ENCODE data around the gene DHCR7. TPM values are rescaled to one million over a fixed set of nuclear protein-coding genes. Genes with fewer than 3 reads are reported as not detected.

The DHCR7 gene
- total and polyA plus RNA-seq, 2 donors (not counting 1 experiment from before 2014, with no cell fraction given) = 6.9 to 15.3 TPM

DNA sequence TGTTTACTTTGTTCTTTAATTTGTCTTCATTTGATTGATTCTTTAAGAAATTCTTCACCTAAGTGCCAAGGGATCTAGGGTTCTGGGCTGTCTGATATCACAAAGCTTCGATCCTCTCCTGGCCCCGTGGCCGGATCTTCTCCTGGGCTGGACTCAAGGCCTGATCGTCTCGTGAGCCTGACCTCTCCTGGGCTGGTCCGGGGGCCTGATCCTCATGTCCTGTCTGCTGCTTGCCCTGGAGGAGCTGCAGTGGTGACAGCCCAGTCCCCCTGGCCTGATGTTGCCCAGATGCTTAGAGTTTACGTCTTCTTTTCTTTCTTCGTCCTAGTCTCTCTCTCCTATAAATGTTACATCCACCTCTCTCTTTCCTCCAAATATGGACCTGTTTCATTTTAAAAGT is 8.1 kb upstream of the DHCR7 start:
- Mint-ChIP-seq H3K27ac (no peak overlapping the region), H3K4me1 (peaks cover 32% of the 10 kb centered on the region), H3K4me3 (peak overlapping the region; percentile 48), H3K9me3 (ENCODE audit: insufficient read depth) (no peaks in the 10 kb centered on the region), H3K27me3 (no peaks in the 10 kb centered on the region)
- no peaks in the 10 kb centered on the region for H3K27me3 ChIP-seq (replicated peaks in 1 of 4; ENCODE audit: control extremely low read depth in 1 of 4, control insufficient read depth in 3 of 4, insufficient read depth in 4 of 4, low read length in 3 of 4)
- no peak for TF ChIP-seq EZH2 (IDR thresholded peaks at IDR 0.05; ENCODE audit: borderline replicate concordance, insufficient read depth, low read depth, low read length, poor library complexity, severe bottlenecking)
- TF ChIP-seq, protein P1, sequence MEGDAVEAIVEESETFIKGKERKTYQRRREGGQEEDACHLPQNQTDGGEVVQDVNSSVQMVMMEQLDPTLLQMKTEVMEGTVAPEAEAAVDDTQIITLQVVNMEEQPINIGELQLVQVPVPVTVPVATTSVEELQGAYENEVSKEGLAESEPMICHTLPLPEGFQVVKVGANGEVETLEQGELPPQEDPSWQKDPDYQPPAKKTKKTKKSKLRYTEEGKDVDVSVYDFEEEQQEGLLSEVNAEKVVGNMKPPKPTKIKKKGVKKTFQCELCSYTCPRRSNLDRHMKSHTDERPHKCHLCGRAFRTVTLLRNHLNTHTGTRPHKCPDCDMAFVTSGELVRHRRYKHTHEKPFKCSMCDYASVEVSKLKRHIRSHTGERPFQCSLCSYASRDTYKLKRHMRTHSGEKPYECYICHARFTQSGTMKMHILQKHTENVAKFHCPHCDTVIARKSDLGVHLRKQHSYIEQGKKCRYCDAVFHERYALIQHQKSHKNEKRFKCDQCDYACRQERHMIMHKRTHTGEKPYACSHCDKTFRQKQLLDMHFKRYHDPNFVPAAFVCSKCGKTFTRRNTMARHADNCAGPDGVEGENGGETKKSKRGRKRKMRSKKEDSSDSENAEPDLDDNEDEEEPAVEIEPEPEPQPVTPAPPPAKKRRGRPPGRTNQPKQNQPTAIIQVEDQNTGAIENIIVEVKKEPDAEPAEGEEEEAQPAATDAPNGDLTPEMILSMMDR (IDR thresholded peaks at IDR 0.05) = no peak
- peaks cover 0 to 58% of the 10 kb centered on the region in 2 experiments for H3K36me3 ChIP-seq (replicated peaks in 1 of 2; ENCODE audit: control extremely low read depth in 1 of 2, control insufficient read depth in 1 of 2, extremely low read depth in 1 of 2, insufficient read depth in 2 of 2, low read length in 1 of 2)
- no peaks in the 10 kb centered on the region for H3K9me3 ChIP-seq (ENCODE audit: control extremely low read depth in 1 of 3, control insufficient read depth in 2 of 3, insufficient read depth in 1 of 3, low read length in 2 of 3)
- H3K4me1 ChIP-seq (ENCODE audit: control insufficient read depth in 2 of 2, insufficient read depth in 2 of 2, low read length in 2 of 2) = peaks cover 22 to 31% of the 10 kb centered on the region in 2 donors
- H3K4me2 ChIP-seq (replicated peaks; ENCODE audit: low read depth, low read length, poor library complexity, severe bottlenecking) = no peak overlapping the region
- ATAC-seq (ENCODE audit: low read depth) = no peak
- H2AFZ ChIP-seq (ENCODE audit: insufficient read depth, low read depth, low read length, poor library complexity, severe bottlenecking) = no peak overlapping the region
- no peak overlapping the region for H3K9ac ChIP-seq (ENCODE audit: low read length)
- H3K79me2 ChIP-seq (ENCODE audit: control insufficient read depth, insufficient read depth, low read length) = peaks cover 38% of the 10 kb centered on the region
- peaks cover 61% of the 10 kb centered on the region for H4K20me1 ChIP-seq (ENCODE audit: control insufficient read depth, insufficient read depth, low read length, poor library complexity, severe bottlenecking)
- POLR2A ChIA-PET = no interaction called here
- no peak for DNase-seq
- 95% methylated on average over 6 of the region's 8 CpGs for WGBS (ENCODE audit: insufficient coverage)
- intact Hi-C loops (cut with micrococcal nuclease) = loop anchor here (10.0 kb wide), 1 partner anchor 329 kb away; no protein-coding TSS in a partner anchor
- CTCF ChIA-PET = interaction anchor here (1.0 to 1.1 kb wide), 2 partner anchors 43 to 371 kb away, joined by 3 read pairs; no protein-coding TSS in a partner anchor
- H3K27ac ChIP-seq (ENCODE audit: low read length in 2 of 2) = no peak overlapping the region
- no peak overlapping the region for H3K4me3 ChIP-seq (ENCODE audit: control extremely low read depth in 1 of 5, extremely low read depth in 1 of 5, insufficient read depth in 1 of 5, low read depth in 2 of 5, low read length in 4 of 5)

DNA sequence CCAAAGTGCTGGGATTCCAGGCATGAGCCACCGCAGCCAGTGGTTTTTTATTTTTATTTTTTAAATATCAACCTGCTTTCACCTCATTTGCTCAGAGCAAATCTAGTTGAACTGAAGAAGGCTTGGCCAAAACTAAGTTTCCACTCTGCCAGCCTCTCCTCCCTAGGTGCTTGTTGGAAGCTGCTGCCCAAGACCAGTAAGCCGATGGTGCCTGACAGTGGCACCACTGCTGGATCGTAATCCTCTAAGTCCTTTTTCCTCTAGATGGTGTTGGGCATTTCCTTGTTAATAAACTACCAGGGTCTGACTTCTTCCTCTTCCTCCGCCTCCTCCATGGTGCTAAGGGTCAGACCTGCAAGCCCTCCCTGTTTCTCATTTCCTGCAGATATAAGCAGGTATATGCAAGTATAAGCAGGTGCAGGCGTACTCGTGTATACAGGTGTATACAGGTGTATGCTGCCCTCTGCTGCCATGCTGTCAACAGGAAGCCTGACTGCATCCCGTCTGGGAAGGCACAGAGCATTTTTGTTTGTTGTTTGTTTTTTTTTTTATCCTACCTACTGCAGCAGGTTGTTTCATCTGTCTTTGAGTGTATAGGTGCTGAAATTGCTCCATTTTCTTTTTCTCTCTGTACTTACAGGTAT is 6.4 kb upstream of the DHCR7 start:
- WGBS (ENCODE audit: insufficient coverage) = no CpG with 5 or more reads among the region's 7 CpGs
- Histone ChIP-seq H3K4me1 (ENCODE audit: control insufficient read depth in 2 of 2, insufficient read depth in 2 of 2, low read length in 2 of 2) (peaks cover 22 to 33% of the 10 kb centered on the region in 2 donors), H2AFZ (ENCODE audit: insufficient read depth, low read depth, low read length, poor library complexity, severe bottlenecking) (no peak overlapping the region), H3K4me2 (replicated peaks; ENCODE audit: low read depth, low read length, poor library complexity, severe bottlenecking) (peak overlapping the region; percentile 86), H3K9ac (ENCODE audit: low read length) (no peak overlapping the region), H4K20me1 (ENCODE audit: control insufficient read depth, insufficient read depth, low read length, poor library complexity, severe bottlenecking) (peaks cover 56% of the 10 kb centered on the region), H3K27ac (ENCODE audit: low read length in 2 of 2) (no peak overlapping the region), H3K36me3 (replicated peaks in 1 of 2; ENCODE audit: control extremely low read depth in 1 of 2, control insufficient read depth in 1 of 2, extremely low read depth in 1 of 2, insufficient read depth in 2 of 2, low read length in 1 of 2) (peaks cover 0 to 46% of the 10 kb centered on the region in 2 experiments), H3K27me3 (replicated peaks in 1 of 4; ENCODE audit: control extremely low read depth in 1 of 4, control insufficient read depth in 3 of 4, insufficient read depth in 4 of 4, low read length in 3 of 4) (no peaks in the 10 kb centered on the region), H3K79me2 (ENCODE audit: control insufficient read depth, insufficient read depth, low read length) (peaks cover 38% of the 10 kb centered on the region), H3K4me3 (ENCODE audit: control extremely low read depth in 1 of 5, extremely low read depth in 1 of 5, insufficient read depth in 1 of 5, low read depth in 2 of 5, low read length in 4 of 5) (no peak overlapping the region), H3K9me3 (ENCODE audit: control extremely low read depth in 1 of 3, control insufficient read depth in 2 of 3, insufficient read depth in 1 of 3, low read length in 2 of 3) (no peaks in the 10 kb centered on the region)
- CTCF ChIA-PET = interaction anchor here (1.2 kb wide), 1 partner anchor 639 kb away, joined by 5 read pairs; no protein-coding TSS in a partner anchor
- POLR2A ChIA-PET = no interaction called here
- intact Hi-C loops (cut with micrococcal nuclease) = loop anchor here (5.0 to 10.0 kb wide), 2 partner anchors 330 to 1252 kb away; partner anchors contain the start of gene FADD
- Mint-ChIP-seq H3K27ac (no peak overlapping the region), H3K4me1 (peaks cover 43% of the 10 kb centered on the region), H3K4me3 (peak overlapping the region; percentile 55), H3K9me3 (ENCODE audit: insufficient read depth) (no peaks in the 10 kb centered on the region), H3K27me3 (no peaks in the 10 kb centered on the region)
- DNase-seq (peak; percentile 39), ATAC-seq (ENCODE audit: low read depth) (no peak)
- TF ChIP-seq, protein P1 (IDR thresholded peaks at IDR 0.05) = no peak
